IPS-18c (cell line): ENCODE data around the gene LEFTY2.
"Not testable (repeated sequence)": the region's sequence is repeated elsewhere in the genome, so short reads cannot be mapped to it uniquely, and the experiment has no call there.

Source experiments
- H3K4me3 ChIP-seq: 2 replicates; pipeline ENCODE4 v1.7.0; 2013; ENCODE audit warnings: low read depth, mild to moderate bottlenecking, low read length, moderate library complexity; ENCODE audit not compliant: insufficient read depth
- H3K9me3 ChIP-seq: one replicate; pipeline ENCODE4 v1.6.1; 2013; ENCODE audit warnings: mild to moderate bottlenecking, low read length, moderate library complexity; ENCODE audit not compliant: control insufficient read depth, insufficient read depth

Gene LEFTY2

GRCh38 chr1:225941187-225941941 is at the start of gene LEFTY2:
LEFTY2 (minus strand) TSS chr1:225941220; CDS start chr1:225941140, 80 bp downstream.
- H3K4me3 ChIP-seq: no peak within 1 kb of the TSS
- no peaks in the 10 kb centered on the region for H3K9me3 ChIP-seq

- H3K9me3 ChIP-seq: no peaks in the 10 kb centered on the region
- H3K4me3 ChIP-seq: no peak overlapping the region
These were observed 46.7 kb upstream of the LEFTY2 start for GRCh38 chr1:225987491-225988316.

DNA sequence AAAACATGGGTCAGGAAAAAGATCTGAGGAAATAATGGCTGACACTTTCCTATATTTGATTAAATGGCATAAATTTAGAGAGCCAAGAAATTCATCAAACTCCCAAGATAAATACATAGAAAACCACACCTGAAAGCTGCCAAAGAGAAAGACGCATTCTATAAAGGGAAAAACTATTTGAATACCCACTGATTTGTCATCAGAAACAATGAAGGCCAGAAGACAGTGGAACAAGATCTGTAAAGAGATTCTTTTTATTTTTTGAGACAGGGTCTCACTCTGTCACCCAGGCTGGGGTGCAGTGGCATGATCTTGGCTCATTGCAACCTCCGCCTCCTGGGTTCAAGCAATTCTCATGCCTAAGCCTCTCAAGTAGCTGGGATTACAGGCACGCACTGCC is 40.7 kb upstream of the LEFTY2 start:
- Histone ChIP-seq H3K9me3 (no peaks in the 10 kb centered on the region), H3K4me3 (no peak overlapping the region)

DNA sequence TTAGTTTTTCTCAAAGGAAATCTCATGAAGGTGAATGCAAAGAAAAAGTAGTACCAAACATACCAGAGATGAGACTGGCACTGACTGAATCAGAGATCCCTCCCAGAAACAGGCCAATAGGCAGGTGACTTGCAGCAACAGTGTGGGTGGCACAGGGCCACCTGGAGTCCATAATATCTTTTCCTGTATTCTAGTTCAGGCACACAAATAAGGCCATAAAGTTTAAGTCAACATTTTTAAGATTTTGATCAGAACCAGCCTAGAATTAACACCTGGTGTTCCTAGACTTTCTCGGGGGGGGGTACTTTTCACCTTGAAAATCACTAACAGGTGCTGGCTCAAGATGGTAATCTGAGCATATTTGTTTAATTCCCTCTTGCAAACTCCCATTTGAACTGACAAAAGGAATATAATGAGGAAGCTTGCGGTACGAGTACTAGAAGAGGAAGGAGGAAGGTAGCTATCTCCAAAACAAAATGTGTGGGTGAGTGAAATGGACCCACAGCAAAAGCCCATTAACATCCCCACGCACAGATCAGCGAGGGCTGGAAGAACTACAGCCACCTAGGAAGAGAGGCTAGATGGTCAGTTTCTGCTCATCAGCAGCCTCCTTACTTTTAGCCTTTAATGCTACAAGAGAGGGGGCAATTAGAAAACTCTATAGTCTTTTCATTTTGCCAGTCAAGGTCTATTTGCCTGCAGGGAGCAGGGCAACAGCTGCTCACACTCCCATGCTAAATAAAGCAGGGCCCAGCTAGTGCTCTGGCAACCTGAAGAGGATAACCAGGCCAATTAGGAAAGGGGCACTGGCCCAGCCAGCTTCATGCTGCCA is 39.2 kb upstream of the LEFTY2 start:
- no peaks in the 10 kb centered on the region for H3K9me3 ChIP-seq
- H3K4me3 ChIP-seq: no peak overlapping the region

DNA sequence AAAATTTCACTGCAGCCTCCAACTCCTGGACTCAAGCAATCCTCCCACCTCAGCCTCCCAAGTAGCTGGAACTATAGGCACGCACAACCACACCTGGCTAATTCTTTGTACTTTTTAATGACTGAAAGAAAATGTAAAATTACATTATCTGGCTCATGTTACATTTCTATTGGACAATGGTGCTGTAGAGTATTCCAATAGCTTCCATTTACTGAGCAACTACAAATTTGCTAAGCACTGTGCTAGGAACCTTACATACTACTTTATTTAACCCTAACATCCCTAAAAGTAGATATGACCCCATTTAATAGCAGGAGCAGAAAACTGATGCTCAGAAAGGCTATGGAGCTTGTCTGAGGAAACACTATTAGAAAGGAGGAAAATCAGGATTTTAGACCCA is 38.4 kb upstream of the LEFTY2 start:
- no peaks in the 10 kb centered on the region for H3K9me3 ChIP-seq
- H3K4me3 ChIP-seq: no peak overlapping the region

DNA sequence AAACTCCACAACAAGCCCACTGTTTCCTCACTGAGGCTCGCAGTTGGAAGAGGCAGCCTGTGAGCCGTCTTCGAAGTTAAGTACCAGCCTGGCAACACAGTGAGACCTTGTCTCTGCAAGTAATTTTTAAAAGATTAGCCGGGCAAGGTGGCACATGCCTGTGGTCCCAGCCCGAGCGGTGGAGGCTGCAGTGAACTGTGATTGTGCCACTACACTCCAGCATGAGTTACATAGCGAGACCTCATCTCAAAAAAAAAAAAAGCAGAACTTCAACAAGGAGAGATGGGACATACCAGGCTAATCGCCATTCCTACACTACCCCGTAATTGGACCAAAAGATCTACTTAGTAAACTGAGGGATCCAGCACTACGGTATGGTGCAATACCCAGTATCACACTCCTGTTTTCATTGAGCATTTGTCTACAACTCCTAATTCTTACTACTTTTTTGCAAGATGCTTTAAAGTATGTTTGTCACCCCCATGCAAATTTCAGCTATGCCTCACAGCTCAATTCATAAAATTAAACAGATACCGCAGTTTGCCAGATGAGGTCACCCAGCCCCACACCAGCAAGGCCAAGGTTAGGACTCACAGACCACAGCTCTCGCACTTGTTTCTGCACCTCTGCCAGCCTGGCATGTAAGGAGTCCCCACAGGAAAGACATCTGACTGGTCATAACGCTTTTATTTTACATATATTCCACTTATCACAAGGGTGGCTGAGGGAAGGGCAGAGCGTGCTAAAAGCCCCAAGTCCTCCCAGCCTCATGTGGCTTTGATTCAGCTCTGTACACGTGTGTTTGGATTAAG is 37.1 kb upstream of the LEFTY2 start:
- Histone ChIP-seq H3K9me3 (no peaks in the 10 kb centered on the region), H3K4me3 (no peak overlapping the region)

GRCh38 chr1:225975146-225975545 is 34.1 kb upstream of the LEFTY2 start:
- H3K4me3 ChIP-seq, H3K9me3 ChIP-seq: not testable (repeated sequence)

- H3K9me3 ChIP-seq: peaks cover 5% of the 10 kb centered on the region
- H3K4me3 ChIP-seq: no peak overlapping the region
These were observed 33.4 kb upstream of the LEFTY2 start for GRCh38 chr1:225974454-225974853.

DNA sequence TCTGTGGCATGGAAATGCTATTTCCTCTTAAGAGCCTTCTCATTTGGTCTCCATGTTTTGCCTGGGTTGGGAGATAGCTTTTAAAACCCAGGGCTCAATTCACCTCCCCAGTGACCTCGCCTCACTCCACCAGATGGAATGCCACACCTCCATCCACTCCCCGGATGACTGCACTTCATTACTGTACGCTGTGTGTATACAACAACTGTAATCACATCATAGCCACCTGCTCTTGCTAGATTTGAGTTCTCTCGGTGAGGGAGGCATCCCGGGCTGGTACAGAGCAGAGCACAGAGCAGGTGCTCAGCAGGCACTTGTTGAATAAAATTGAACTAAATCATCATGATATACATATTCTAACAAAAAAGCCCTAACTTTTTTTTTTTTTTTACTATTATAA is 32.1 kb upstream of the LEFTY2 start:
- H3K9me3 ChIP-seq: peaks cover 5% of the 10 kb centered on the region
- no peak overlapping the region for H3K4me3 ChIP-seq

- Histone ChIP-seq H3K9me3 (peaks cover 5% of the 10 kb centered on the region), H3K4me3 (no peak overlapping the region)
These were observed 31.5 kb upstream of the LEFTY2 start for GRCh38 chr1:225972344-225973152.

GRCh38 chr1:225970592-225971157 is 29.7 kb upstream of the LEFTY2 start:
- not testable (repeated sequence) for H3K4me3 ChIP-seq, H3K9me3 ChIP-seq

- H3K9me3 ChIP-seq, H3K4me3 ChIP-seq: not testable (repeated sequence)
These were observed 28.7 kb upstream of the LEFTY2 start for GRCh38 chr1:225969751-225970150.

DNA sequence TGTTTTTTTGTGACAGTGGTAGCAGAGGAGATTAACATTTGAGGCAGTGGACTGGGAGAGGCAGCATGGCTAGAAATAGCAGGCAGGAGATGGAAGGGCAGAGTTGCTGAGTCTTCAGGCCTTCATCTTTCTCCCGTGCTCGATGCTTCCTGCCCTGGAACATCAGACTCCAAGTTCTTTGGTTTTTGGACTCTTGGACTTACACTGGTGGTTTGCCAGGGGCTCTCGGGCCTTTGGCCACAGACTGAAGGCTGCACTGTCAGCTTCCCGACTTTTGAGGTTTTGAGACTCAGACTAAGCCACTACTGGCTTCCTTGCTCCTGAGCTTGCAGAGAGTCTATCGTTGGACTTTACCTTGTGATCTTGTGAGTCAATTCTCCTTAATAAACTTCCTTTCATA is 24.2 kb upstream of the LEFTY2 start:
- H3K4me3 ChIP-seq: no peak overlapping the region

GRCh38 chr1:225963735-225964530 is 22.9 kb upstream of the LEFTY2 start:
- H3K4me3 ChIP-seq: no peak overlapping the region
- no peaks in the 10 kb centered on the region for H3K9me3 ChIP-seq

More for the DNA sequence above, 24.2 kb upstream of the LEFTY2 start:
- H3K9me3 ChIP-seq: no peaks in the 10 kb centered on the region

GRCh38 chr1:225962440-225962975 is 21.5 kb upstream of the LEFTY2 start:
- Histone ChIP-seq H3K9me3 (no peaks in the 10 kb centered on the region), H3K4me3 (no peak overlapping the region)
